Renal pelvis (tissue), 4 donors: ENCODE measurements around the gene TNFSF13. TPM values are rescaled to one million over a fixed set of nuclear protein-coding genes. Genes with fewer than 3 reads are reported as not detected.

Experiments used
- DNase-seq: peaks from one replicate; pipeline ENCODE4 v3.0.0-alpha.2; 2013
- polyA plus RNA-seq, 3 donors: library from polyadenylated mRNA; unstranded; fragments of 120-200 nt; gene quantifications; one replicate each; pipeline ENCODE4 v1.2.1, GENCODE V29; 2013; ENCODE audit not compliant: insufficient read length in 3 of 3

TNFSF13 gene
- polyA plus RNA-seq, 3 donors: 12.8 to 18.2 (median 13.5) TPM

DNA sequence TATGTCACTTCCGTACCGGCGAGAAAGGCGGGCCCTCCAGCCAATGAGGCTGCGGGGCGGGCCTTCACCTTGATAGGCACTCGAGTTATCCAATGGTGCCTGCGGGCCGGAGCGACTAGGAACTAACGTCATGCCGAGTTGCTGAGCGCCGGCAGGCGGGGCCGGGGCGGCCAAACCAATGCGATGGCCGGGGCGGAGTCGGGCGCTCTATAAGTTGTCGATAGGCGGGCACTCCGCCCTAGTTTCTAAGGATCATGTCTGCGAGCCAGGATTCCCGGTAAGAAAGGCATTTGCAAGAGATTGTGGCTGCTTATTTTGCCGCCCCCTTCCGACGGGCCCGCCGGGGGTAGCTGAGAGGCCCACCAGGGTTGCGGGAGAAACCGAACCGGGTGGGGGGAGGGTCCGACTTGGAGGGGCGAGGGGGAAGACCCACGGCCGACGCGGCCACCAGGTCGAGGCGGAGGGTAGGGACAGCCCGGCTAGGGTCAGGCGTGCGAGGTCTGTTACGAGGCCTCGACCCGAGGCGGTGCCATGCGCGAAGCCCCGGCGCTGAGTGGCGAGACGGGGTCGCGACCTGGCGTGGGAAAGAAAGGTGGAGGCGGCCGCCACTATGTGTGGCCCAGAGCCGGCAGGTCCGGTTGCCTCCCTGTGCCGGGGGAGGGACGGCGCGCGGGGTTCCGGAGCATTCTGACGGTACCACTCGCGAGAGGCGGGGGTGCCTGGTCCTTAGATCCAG lies 14.2 kb downstream of the TNFSF13 start:
- DNase-seq: peak; percentile 98

DNA sequence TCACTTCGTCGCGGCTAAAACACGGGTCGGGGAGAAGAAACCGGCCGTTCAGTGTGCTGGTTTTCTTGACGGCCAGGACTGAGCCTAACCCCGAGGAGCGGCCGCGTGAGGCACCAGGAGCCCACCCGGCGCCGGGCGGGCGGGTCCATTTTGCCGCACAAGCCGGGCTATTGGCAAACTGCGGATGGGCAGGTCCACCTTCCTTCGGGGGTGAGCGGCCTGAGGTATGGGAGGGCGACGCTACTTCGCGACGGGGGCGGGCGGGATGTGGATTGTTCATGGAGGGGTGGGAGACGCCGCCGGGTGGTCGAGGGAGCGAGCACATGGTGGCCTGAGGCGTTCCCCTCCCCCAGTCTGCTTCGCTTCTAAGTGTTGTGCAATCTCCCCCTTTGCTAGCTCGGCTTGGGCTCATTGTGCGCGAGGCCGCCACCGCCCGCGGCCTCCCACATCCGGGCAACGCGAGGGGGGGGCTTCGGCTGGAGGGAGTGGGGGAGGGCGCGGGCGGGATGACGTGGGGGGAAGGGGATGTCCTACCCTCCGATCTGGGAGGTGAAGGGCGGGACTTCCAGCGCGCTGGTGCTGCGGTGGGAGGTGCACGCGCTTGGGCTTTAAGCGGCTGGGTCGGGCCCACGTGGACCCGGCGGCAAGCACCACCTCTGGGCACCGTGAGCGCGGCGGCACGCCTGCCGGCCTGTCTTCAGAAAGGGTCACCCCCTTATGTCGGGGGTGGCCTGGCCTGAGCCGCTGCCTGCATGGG lies 15.0 kb downstream of the TNFSF13 start:
- DNase-seq: peak; percentile 92

DNA sequence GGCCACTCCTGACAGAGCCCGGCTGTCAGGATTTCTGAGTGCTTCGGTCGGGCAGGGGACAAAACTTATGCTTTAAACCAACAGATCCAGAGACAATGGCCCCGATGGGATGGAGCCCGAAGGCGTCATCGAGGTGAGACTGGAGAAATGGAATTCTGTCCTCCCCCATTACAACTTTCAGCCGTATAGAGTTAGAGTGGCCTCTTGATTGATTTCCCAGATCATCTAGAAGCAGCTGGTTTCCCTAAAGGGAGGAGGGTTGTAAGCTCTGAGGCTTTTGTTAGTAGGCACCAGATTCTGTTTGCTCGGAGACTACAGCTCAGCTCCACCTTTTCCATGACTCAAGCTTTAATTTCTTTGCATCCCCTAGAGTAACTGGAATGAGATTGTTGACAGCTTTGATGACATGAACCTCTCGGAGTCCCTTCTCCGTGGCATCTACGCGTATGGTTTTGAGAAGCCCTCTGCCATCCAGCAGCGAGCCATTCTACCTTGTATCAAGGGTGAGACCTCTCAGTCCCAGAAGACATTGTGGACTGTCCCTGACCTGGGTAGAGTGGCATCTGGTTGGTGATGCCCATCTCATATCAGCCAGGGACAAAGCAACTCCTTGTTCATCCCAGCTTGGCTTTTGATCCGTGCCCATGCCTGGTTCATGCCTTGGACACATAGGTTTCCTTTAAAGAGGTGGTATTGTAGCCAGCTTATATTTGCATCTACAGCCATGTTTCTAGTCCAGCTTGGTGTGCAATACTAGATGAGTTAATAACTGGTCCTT lies 15.8 kb downstream of the TNFSF13 start:
- DNase-seq: no peak

DNA sequence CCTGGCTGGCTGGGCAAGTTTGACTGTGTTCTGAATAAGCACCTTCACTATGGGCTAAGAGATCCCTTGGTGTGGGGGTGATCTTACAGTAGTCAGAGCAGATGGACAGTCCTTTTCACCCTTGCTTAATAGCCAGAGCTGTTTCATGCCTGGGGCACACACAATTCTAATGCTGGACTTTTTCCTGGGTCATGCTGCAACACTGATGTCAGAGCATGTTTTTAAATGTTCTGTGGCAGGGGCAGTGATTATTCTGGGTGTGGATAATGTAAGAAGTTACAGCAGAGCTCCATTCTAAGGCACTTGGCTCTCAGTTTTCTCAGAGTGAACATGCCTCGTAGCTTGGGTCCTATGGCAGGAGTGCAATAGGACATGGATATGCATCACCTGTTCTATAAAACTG lies 16.9 kb downstream of the TNFSF13 start:
- DNase-seq: no peak

DNA sequence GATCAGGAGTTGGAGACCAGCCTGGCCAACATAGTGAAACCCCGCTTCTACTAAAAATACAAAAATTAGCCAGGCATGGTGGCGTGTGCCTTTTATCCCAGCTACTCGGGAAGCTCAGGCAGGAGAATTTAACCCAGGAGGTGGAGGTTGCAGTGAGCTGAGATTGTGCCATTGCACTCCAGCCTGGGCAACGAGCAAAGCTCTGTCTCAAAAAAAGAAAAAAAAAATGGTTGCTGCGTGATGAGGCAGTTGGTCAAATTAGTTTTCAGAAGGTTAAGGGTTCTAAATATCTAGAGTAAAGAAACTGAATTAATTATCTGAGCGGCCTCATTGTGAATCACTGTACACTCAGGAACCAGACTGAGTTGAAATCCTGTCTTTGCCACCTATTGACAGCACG lies 17.4 kb downstream of the TNFSF13 start:
- DNase-seq: no peak

DNA sequence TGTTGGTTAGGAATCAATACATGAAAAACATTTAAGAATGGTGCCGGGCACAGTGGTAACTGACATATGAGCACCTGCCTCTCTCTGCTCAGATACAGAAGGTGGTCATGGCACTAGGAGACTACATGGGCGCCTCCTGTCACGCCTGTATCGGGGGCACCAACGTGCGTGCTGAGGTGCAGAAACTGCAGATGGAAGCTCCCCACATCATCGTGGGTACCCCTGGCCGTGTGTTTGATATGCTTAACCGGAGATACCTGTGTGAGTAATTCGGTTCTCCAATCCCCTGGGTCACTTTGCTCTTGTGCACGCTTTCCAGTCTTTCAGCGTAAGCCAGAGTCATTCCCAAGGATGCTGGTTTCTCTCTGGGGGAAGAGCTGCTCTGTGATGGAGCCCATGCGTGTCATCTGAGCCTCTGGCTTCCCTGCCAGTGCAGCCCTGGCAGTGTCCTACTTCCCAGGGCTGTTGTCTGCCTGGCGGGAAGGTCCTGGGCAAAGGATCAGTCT lies 17.9 kb downstream of the TNFSF13 start:
- no peak for DNase-seq

DNA sequence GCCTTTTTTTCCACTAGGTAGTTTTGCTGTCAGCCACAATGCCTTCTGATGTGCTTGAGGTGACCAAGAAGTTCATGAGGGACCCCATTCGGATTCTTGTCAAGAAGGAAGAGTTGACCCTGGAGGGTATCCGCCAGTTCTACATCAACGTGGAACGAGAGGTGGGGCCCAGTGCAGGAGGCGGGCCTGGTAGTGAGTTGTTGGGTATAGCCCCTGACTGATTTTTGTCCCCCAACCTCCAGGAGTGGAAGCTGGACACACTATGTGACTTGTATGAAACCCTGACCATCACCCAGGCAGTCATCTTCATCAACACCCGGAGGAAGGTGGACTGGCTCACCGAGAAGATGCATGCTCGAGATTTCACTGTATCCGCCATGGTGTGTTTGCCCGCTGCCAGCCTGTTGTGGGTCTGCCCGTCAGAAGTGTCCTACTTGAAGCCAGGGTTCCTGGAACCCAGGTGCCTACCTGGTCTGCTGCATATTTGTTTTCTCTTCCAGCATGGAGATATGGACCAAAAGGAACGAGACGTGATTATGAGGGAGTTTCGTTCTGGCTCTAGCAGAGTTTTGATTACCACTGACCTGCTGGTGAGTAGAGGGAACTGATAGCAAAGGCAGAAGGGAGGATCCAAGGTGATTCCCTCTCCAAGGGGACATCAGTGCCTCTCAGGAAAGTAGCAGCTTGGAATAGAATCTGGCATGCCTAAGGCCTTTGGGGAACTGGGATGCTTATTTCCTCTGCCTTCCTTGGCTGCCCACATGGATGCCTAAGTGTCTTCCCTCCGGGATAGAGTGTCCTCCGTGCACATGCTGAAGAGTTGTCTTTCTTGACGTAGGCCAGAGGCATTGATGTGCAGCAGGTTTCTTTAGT lies 19.0 kb downstream of the TNFSF13 start:
- no peak for DNase-seq

DNA sequence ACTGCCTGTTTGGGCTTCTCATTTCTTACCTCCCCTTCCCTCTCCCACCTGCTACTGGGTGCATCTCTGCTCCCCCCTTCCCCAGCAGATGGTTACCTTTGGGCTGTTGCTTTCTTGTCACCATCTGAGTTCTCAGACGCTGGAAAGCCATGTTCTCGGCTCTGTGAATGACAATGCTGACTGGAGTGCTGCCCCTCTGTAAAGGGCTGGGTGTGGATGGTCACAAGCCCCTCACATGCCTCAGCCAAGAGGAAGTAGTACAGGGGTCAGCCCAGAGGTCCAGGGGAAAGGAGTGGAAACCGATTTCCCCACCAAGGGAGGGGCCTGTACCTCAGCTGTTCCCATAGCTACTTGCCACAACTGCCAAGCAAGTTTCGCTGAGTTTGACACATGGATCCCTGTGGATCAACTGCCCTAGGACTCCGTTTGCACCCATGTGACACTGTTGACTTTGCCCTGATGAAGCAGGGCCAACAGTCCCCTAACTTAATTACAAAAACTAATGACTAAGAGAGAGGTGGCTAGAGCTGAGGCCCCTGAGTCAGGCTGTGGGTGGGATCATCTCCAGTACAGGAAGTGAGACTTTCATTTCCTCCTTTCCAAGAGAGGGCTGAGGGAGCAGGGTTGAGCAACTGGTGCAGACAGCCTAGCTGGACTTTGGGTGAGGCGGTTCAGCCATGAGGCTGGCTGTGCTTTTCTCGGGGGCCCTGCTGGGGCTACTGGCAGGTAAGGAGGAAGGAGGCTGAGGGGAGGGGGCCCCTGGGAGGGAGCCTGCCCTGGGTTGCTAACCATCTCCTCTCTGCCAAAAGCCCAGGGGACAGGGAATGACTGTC lies 20.7 kb downstream of the TNFSF13 start, which contains the start of gene CD68:
Gene CD68, plus strand, starts transcription at position 638 of the 833 bp plus-strand sequence. Its CDS starts 40 bp downstream, at position 678.
- no peak for DNase-seq

GRCh38 chr17:7579834-7580603 lies 21.5 kb downstream of the TNFSF13 start:
- no peak for DNase-seq

GRCh38 chr17:7580604-7581575 lies 22.3 kb downstream of the TNFSF13 start:
- no peak for DNase-seq

DNA sequence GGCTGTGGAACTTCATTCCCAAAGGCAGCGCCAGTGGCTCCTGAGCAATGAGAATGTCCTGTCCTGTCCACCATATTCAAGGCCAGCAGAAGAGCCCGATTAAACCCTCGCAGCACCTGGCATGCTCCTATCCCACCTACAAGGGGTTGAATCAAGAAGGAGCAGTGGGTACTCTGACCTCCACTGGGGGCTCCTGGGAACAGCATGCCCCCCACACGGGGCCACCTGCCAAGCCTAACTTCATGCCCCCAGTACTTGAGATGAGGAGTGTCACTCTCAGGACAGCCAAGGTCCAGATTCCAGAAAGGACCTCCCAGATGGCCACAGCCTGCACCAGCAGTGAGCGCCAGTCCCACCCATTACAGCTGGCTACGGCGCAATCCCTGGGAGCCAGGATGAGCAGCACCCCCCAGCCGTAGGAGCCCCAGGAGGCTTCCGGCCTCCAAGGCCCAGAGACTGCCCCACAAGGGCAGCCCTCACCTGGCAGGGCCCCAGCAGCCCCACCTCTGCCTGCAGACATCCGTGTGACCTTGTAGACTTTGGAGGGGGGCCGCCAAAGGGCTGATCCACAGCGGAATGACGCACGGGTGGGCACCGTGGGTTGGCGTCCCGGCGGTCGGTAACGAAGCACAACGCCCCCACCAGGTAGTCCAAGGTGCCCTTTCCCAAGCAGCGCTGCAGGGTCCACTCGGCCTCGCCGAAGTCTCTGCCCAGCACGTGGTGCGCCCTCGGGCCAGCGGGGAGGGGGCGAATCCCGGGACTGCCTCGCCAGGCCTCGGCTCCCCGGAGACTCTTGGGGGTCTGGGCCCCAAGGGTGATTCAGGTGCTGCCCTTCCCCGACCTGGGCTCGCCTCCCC lies 24.1 kb downstream of the TNFSF13 start:
- DNase-seq: no peak

GRCh38 chr17:7583253-7584109 lies 24.9 kb downstream of the TNFSF13 start, which contains the start of gene MPDU1:
MPDU1 (plus strand) TSS chr17:7583852; CDS start chr17:7583863, 11 bp downstream.
- DNase-seq: peak; percentile 98

DNA sequence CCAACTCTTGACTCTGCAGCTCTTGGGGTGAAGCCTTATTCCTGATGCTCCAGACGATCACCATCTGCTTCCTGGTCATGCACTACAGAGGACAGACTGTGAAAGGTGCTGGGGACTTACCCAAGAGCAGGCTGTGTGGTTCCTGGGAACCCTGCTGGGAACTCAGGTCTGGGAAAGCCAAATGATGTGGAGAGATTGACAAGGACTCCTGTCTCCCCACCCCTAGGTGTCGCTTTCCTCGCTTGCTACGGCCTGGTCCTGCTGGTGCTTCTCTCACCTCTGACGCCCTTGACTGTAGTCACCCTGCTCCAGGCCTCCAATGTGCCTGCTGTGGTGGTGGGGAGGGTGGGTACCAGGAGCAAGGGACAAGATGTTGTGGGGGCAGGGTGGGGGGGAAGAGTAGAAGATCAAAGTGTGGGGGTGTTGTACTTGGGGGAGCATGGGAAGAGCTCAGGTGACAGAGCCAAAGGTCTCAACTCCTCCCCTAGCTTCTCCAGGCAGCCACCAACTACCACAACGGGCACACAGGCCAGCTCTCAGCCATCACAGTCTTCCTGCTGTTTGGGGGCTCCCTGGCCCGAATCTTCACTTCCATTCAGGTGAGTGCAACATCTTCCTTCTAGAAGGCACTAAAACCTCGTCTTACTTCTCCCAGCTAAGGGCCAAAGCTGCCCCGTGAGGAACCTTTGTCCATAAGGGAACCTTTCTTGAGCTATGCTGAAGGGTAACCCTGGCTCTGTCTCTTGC lies 28.3 kb downstream of the TNFSF13 start:
- no peak for DNase-seq

- no peak for DNase-seq
These were observed 29.0 kb downstream of the TNFSF13 start for GRCh38 chr17:7587420-7588151.
